H54 (cell line): ENCODE data around the gene GNAQ.

Experiments used
- DNase-seq: peaks from one replicate; pipeline ENCODE4 v3.0.0; 2011; ENCODE audit warnings: low spot score, mixed read lengths; ENCODE audit not compliant: insufficient read length
- FAIRE-seq: peaks from 3 replicates; lab custom pipeline; 2011; peaks lifted over from hg19 to GRCh38; lab: Jason Lieb, UNC
- POLR2A ChIP-seq: IDR thresholded peaks from 2 replicates; pipeline ENCODE4 v1.6.1; 2011; ENCODE audit warnings: low read depth, mild to moderate bottlenecking, low read length

Gene GNAQ

GRCh38 chr9:77946296-77946695 lies 85.3 kb downstream of the GNAQ start:
- TF ChIP-seq POLR2A, result no peak
- FAIRE-seq, result no peak
- DNase-seq, result no peak

DNA sequence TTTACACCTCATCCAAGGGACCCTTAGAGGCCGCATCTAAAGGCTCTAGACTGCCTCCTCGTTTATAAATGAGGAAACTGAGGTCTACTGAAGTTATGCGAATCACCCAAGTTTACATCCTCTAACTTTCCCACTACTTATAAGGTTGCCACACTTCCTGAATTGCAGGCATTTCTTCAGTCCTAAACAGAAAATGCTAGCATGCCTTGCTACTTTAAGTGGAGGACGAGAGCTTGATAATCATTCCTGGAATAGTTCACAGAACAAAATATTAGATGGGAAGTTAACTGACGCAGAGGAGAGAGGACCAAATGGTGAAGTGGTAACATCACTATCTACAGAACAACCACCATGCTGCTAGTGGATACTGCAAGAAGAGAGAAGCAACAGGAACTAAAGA lies 85.8 kb downstream of the GNAQ start:
- no peak for TF ChIP-seq POLR2A
- FAIRE-seq (peak; percentile 52), DNase-seq (no peak)

DNA sequence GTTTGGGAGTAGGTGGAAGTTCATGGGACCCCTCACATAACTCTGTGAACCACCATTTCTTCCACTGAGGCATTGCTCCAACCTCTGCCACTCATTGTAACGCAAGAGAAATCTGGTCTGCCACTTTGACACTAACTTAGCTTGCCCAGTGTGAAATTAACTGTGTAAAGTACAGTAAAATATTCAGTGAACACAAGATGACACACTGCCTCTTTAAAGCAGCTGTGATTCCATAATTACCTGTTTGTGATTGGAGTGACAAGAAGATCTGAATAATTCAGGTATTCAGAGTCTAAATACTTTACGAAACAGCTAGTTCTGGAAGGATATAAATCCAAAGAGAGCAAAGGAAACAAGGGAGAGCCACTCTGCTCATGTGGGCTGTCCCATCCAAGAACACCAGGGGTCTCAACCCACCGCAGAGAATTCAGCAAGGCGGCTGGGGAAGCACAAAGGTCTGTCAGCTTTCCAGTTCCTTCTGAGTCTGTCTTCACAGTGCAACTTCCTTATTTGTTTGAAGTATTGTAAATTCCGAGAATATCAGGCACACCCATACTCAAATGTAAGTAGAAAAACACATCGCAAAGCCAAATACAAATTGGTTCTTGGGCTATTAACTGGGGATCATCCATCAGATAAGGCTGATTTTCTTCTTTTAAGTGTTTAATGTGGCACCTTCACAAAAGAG lies 86.9 kb downstream of the GNAQ start:
- DNase-seq, result no peak
- TF ChIP-seq POLR2A, result no peak
- peak; percentile 58 for FAIRE-seq

DNA sequence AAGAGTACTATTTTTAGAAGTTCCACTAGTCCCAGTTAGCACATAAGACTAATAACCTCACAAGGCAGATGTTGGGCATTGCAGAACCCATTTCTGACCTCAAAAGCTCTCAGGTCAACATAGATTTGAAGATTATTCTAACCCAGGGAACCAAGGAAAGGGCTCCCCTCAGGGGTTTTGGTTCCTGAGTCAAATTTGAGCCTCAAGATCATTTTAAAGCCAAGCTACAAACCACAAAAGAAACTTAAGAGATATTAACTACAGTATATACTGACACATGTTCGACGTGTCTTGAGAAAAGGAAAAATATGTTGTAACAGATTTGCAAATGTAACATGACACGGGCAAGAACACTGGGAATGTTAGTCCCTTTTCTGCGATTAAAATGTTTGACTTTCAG lies 88.6 kb downstream of the GNAQ start:
- FAIRE-seq (peak; percentile 57), DNase-seq (no peak)

GRCh38 chr9:77939149-77939668 lies 92.4 kb downstream of the GNAQ start:
- no peak for DNase-seq
- no peak for FAIRE-seq
- TF ChIP-seq POLR2A, result no peak

More for the DNA sequence above, 88.6 kb downstream of the GNAQ start:
- TF ChIP-seq POLR2A, result no peak

DNA sequence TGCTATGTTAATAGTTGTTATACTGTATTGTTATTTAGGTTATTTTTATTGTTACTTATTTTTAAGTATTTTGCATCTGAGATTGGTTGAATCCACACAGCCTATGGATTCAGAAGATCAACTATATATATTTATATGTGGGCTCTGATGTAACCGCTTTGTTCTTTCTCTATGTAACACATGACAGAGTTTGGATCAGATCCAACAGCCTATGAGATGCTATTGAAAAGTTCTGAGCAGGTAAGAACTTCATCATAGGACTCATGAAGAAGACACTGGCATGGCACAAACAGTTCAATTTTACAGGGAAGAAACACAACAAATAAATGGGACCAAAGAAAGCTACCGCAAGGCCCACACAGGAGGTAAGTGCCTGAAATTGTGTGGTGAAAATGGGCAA lies 93.4 kb downstream of the GNAQ start:
- no peak for FAIRE-seq
- DNase-seq, result no peak
- no peak for TF ChIP-seq POLR2A

- FAIRE-seq, result no peak
- no peak for DNase-seq
Observed at GRCh38 chr9:77935974-77936373, 95.6 kb downstream of the GNAQ start.

DNA sequence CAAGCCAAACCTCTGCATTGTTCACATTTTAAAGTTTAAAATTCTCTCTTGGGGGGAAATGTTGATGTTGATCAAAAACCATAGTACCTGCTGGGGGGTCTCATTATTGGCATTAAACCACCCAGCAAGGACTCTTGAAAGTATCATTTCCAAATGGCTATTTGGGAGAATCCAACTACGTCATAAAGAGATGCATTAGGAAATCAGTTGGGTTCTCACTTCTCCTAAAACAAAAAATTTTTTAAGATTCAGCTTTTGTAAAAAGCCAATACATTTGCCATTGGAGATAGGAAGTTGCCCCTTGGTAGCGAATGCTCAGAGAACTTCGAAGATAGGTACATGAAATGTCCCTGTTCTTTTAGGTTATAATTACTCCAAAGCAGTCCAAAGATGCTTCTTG lies 96.4 kb downstream of the GNAQ start:
- no peak for TF ChIP-seq POLR2A
- no peak for DNase-seq
- FAIRE-seq, result no peak

More at GRCh38 chr9:77935974-77936373, 95.6 kb downstream of the GNAQ start:
- no peak for TF ChIP-seq POLR2A

DNA sequence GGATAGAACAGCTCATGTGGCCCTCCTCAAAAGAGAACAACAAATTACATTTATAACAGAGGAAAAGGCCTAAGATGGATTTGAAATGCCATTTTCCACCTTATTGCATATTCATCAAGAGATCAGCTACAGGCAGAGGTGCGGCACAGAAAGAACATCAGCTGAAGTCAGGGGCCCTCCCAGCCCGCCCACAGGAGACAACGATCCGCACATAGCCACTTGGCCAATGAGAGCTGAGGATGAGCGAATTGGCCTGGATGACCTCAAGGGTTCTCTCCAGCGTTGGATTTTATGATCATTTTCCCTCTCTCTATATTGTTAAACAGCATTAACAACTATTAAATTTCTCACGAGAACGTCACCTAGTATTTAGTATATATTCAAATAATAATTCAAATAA lies 97.6 kb downstream of the GNAQ start:
- no peak for TF ChIP-seq POLR2A
- no peak for FAIRE-seq

GRCh38 chr9:77933019-77933418 lies 98.6 kb downstream of the GNAQ start:
- peak; percentile 94 for FAIRE-seq

More for the DNA sequence above, 97.6 kb downstream of the GNAQ start:
- no peak for DNase-seq

DNA sequence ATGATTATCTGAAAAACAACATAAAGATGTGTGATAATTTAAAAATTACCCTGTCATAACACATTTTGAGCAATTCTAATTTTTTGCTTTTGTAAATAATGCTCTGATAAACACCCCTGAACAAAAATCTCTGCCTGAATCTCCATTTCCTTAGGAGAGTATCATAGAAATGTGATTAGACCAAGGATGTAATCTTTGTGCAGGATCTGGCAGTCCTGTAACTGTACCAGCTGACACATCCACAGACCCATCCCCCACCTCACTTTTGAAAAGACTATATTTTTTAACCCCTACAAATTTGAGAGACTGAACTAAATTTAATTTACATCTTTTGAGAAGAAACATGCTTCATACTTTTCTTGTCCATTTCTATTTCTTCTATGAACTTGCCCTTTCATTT lies 101.7 kb downstream of the GNAQ start:
- TF ChIP-seq POLR2A, result no peak
- FAIRE-seq (peak; percentile 67), DNase-seq (no peak)

More at GRCh38 chr9:77933019-77933418, 98.6 kb downstream of the GNAQ start:
- no peak for DNase-seq
- no peak for TF ChIP-seq POLR2A

DNA sequence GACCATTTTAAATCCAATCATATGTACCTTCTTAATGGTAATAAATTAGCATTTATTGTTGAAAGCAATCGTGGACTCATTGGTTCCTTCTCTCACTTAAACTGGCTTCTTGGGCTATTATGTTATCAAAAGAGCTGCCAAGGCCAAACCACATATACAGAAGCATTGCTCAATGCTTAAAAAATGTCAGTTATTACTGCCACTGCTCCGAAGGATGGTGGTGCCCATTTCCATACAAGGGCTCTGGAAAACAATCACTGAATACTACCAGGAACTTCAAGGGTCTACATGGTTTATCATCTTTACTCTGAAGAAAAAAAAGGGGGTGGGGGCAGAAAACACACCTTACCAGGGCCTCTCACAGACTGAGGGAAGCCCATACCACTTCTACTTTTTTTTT lies 104.3 kb downstream of the GNAQ start:
- no peak for DNase-seq
- no peak for TF ChIP-seq POLR2A
- FAIRE-seq, result peak; percentile 100

GRCh38 chr9:77926371-77926878 lies 105.2 kb downstream of the GNAQ start:
- DNase-seq (peak; percentile 31), FAIRE-seq (no peak)
- TF ChIP-seq POLR2A, result no peak

DNA sequence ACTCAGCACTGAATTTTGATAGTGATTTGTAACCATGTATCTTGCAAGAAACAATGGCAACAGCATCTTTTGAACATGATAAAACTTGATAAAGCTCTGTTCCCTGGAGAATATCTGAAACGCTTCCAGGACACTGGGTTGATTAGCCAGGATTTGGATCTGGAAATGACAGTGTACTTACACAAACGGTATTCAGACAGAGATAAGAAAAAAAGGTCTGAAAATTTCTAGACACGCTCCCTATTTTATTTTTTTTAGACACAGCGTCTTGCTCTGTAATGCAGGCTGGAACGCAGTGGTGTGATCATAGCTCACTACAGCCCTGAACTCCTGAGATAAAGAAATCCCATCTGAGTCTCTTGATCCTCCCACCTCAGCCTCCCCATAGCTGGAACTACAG lies 109.0 kb downstream of the GNAQ start:
- FAIRE-seq (peak; percentile 95), DNase-seq (no peak)
- no peak for TF ChIP-seq POLR2A

- DNase-seq (no peak), FAIRE-seq (peak; percentile 71)
- no peak for TF ChIP-seq POLR2A
Observed at GRCh38 chr9:77917800-77918199, 113.8 kb downstream of the GNAQ start.
